ENCODE results near the gene CALR3. TPM values are rescaled to one million over a fixed set of nuclear protein-coding genes. Genes with fewer than 3 reads are reported as not detected.

Gene CALR3
- total RNA-seq, 4 donors from 2014 or later = not detected

DNA sequence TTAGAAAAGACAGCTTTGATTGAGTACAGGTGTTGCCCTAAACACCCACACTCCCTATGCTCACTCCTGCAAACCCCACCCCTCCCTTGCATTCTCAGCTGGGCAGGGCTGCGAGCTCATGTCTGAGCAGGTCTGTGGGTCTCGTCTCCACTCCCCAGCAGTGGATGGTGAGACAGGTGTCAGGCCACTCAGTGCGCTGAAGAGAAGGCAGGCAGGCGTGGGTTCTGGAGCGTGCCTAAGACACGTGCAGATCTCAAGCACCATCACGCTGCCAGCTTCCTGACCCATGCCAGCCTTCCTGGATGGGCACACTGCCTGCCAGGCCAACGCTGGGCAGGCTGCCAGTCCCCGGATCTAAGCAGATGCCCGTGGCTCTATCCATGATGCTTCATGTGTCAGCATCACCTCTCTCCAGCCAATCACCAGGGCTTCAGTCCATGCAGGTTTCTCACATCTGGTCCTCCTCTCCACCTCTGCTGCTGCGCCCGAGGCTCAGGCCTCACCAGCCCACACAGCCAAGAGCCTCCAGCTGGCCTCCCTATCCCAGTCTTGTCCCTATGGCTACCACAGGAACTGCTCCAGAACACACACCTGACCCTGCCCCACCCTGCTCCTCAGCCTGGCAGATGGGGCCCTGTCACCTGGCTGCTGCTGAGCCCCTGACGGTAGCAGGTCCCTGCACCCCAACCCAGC is 66.8 kb downstream of the CALR3 start:
- WGBS, 2 donors = 84% methylated on average over 7 to 13 of the region's 13 CpGs
- DNase-seq (ENCODE audit: low spot score in 2 of 2) = no peak
- Histone ChIP-seq H3K27ac (no peak overlapping the region), H3K36me3 (peaks cover 0 to 100% (median 28%) of the 10 kb centered on the region in 3 donors), H3K9me3 (no peaks in the 10 kb centered on the region), H3K4me1 (peaks cover 0 to 3% (median 0%) of the 10 kb centered on the region in 4 donors), H3K27me3 (no peaks in the 10 kb centered on the region), H3K4me3 (no peak overlapping the region)
- no peak for TF ChIP-seq EP300 (IDR thresholded peaks at IDR 0.05)
- TF ChIP-seq POLR2A (IDR thresholded peaks at IDR 0.05) = no peak
- TF ChIP-seq, protein P1, sequence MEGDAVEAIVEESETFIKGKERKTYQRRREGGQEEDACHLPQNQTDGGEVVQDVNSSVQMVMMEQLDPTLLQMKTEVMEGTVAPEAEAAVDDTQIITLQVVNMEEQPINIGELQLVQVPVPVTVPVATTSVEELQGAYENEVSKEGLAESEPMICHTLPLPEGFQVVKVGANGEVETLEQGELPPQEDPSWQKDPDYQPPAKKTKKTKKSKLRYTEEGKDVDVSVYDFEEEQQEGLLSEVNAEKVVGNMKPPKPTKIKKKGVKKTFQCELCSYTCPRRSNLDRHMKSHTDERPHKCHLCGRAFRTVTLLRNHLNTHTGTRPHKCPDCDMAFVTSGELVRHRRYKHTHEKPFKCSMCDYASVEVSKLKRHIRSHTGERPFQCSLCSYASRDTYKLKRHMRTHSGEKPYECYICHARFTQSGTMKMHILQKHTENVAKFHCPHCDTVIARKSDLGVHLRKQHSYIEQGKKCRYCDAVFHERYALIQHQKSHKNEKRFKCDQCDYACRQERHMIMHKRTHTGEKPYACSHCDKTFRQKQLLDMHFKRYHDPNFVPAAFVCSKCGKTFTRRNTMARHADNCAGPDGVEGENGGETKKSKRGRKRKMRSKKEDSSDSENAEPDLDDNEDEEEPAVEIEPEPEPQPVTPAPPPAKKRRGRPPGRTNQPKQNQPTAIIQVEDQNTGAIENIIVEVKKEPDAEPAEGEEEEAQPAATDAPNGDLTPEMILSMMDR (IDR thresholded peaks at IDR 0.05) = no peak

Small RNA genes within 50 kb of the gene (small RNA-seq; reads per million reads assigned to genes)
- not detected for gene RN7SL146P

Other genes with a start within 250 kb of the CALR3 start
- gene KLF2, start 171.3 kb downstream of the CALR3 start, total RNA-seq = 100 to 1,000 TPM; 115 to 236 (median 167) TPM
- gene EPS15L1, start 24.2 kb downstream of the CALR3 start, total RNA-seq = 10 to 100 TPM; 29.1 to 41.5 (median 33.3) TPM
- gene C19orf44, start 227 bp upstream of the CALR3 start, total RNA-seq = 10 to 100 TPM; 13.4 to 19.0 (median 15.8) TPM
- gene CHERP, start 46.3 kb upstream of the CALR3 start, total RNA-seq = 10 to 100 TPM in 3 of 4 donors, 1 to 10 TPM in 1; 9.8 to 22.5 (median 12.6) TPM
- 10 to 100 TPM; 24.9 to 29.5 (median 28.0) TPM for gene SLC35E1, start 76.2 kb upstream of the CALR3 start, total RNA-seq
- 10 to 100 TPM in 2 of 4 donors, 1 to 10 TPM in 2; 6.1 to 14.2 (median 11.7) TPM for gene MED26, start 132.0 kb upstream of the CALR3 start, total RNA-seq
- 100 to 1,000 TPM; 105 to 175 (median 132) TPM for gene SMIM7, start 164.0 kb upstream of the CALR3 start, total RNA-seq
- gene TMEM38A, start 165.0 kb upstream of the CALR3 start, total RNA-seq = 1 to 10 TPM; 3.3 to 7.3 (median 3.6) TPM
- under 1 TPM in 1 of 4 donors, not detected in 3; 0.21 TPM for gene NWD1, start 223.7 kb upstream of the CALR3 start, total RNA-seq